ENCODE data around the gene IL1RAPL1.
"Not testable (repeated sequence)": the region's sequence is repeated elsewhere in the genome, so short reads cannot be mapped to it uniquely, and the experiment has no call there.

IL1RAPL1 gene

DNA sequence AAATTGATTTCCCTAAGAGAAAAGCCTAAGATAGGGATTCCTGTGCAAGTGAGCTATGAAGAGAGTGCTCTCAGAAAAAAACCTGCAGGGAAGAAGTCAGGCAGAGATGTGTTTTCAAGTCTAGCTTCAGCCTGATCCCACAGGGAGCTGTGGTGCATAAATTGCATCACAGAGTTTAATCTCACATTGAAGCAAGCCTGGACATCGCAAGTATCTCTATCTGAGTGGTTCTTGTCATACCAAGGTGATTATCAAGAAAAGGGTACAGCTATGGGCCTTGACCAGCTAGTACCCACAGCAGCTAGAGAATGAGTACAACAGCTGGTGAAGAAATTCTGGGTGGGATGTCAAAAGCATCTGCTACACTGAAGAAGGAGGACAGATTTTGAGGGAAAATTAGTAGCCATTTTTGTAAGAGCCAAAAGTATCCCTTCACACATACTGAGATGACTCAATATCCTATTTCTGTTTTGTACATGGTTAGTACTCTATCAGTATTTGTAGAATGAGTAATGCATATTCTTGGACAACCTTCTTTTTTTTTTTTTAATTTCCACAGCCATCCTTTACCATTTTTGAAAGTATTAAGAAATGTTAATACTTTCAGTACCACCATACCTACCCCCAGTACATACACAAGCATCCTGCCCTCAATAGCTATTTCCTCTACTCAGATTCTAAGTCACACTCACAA lies 708.9 kb downstream of the IL1RAPL1 start:
- no peak for DNase-seq

DNA sequence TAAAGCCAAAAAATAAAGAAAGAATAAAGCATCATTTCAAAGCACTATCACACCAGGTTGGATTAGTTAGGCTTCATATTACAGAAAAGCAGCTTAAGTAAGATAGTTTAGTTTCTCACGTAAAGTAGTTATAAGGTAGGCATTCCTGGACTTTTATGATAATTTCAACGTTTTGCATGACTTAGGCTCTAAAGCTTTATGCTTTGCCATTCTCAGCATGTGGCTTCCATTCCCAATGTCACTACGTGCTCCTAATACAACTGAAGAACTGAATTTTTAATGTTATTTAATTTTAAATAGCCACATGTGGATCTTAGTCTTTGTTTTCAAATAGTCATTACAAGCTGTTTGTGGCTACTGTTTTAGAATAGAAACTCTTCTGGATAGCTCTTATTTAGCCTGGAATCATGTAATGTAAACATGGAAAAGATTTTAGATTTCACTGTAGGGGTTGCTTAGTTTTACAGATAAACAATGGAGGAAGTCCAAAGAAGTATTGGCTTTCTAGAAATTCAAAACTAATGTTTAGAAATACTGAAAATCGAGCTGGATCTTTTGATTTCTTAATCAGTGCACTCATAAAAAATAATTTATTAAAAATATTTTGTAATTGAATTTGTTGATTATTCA lies 710.0 kb downstream of the IL1RAPL1 start:
- no peak for DNase-seq

DNA sequence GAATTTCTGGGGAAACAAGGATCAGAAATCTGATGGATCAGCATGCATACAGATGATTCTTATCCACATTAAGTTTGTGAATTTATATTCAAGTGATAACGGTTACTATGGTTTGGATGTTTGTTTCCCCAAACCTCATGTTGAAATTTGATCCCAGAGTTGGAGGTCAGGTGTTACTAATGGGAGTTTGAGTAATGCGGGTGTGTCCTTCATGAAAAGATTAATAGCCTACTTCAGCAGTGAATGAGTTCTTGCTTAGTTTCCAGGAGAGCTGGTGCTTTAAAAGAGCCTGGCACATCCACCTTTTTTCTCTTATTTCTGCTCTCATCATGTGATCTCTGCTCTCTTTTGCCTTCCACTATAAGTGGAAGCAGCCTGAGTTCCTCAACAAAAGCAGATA lies 712.4 kb downstream of the IL1RAPL1 start:
- no peak for DNase-seq

DNA sequence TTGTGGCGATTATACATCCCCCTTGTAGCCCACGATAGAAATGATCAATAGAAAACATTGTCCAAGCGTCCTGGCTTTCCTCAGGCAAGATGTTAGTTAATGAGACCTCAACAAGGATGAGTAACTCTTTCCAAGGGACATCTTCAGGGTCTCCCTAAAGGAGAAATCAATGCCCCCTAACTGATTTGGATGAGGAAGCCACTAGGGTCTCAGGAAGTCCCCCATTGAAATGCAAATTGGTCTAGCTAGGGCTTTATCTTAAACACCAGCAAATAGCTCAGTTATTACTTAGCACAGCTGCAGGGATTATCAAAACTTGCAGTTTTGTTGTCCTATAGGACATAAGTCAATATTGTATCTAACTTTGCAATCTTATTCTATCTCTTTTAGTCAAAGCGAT lies 721.5 kb downstream of the IL1RAPL1 start:
- no peak for DNase-seq

DNA sequence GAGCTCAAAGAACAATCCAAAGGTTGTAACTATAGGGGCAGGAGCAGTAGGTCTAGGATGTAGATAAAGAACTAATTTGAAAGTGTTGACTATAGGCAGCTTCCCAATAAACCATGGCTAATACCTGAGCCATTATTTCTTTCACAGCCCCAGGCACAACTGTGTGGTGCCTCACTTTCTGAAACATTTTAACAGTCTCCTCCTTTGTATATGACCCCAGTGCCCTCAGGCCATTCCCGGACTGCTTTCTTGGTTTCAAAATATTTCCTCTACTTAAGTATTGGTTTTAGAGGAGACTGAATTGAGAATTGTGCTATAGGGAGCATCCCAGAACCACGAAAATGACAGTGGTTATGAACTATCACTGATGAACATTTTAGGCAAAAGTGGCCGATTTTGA lies 728.7 kb downstream of the IL1RAPL1 start:
- no peak for DNase-seq

DNA sequence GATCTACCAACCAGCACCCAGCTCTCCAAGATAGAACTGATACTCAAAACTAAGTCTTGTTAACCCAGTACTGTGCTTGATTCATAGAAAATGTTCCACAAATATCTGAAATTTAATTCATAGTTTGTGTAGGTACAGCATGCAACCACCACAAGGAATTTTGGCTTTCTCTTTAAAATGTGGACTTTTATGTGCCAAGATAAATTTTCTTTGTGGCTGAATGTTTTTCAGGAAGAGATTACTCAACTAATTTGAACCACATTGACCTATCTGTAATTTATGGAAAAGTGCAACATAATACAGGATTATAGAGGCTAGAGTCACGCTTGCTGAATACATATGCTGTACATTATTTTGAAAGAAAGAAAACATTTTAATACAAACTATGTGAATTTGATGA lies 730.8 kb downstream of the IL1RAPL1 start:
- DNase-seq = no peak

DNA sequence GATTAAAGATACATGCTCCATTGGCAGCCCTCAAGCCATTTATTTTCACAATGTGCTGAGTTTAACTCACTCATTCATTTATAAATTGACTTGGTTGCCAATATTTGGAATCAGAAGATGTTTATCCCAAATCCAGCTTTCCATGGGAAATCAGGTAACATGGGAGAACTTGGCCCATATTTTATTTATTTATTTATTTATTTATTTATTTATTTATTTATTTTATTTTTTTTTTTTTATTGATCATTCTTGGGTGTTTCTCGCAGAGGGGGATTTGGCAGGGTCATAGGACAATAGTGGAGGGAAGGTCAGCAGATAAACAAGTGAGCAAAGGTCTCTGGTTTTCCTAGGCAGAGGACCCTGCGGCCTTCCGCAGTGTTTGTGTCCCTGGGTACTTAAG lies 745.2 kb downstream of the IL1RAPL1 start:
- DNase-seq = not testable (repeated sequence)

DNA sequence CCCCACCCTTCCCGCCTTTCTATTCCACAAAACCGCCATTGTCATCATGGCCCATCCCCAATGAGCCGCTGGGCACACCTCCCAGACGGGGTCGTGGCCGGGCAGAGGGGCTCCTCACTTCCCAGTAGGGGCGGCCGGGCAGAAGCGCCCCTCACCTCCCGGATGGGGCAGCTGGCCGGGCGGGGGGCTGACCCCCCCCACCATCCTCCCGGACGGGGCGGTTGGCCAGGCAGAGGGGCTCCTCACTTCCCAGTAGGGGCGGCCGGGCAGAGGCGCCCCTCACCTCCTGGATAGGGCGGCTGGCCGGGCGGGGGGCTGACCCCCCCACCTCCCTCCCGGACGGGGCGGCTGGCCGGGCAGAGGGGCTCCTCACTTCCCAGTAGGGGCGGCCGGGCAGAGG lies 745.8 kb downstream of the IL1RAPL1 start:
- not testable (repeated sequence) for DNase-seq

DNA sequence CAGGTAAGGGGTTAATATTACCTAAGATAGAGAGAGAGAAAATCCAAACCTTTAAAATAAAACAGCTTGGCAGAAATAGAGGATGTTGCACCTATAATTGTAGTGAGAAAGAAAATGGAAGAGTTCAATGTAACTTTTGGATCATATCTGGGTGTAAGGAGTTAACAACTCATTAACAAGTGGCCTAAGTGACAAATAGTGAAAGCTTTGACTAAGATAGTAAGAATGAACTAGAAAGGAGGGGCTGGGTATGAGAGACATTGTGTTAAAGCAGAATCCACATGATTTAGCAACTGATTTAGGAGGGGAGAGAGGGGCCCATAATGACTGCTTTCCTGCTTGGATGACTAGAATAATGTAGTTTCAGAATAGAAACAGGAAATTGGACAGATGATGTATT lies 761.0 kb downstream of the IL1RAPL1 start:
- no peak for DNase-seq

DNA sequence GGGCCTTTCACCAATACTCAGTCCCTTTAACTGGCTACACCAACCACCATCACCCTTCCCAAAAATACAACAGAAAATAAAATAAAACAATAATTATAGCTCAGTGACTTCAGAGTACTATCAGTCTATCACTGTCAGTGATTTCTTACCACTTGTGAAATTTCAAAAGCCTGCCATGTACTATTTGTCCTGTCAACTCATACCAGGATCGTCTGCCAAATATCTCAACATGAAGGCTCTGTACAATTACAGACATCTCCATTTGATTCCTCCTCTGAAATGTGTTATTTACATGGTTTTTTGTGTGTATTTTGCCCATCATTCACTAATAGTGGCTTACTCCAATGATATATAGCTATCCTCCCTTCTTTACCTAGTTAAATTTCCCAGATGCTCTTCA lies 772.0 kb downstream of the IL1RAPL1 start:
- DNase-seq = no peak

DNA sequence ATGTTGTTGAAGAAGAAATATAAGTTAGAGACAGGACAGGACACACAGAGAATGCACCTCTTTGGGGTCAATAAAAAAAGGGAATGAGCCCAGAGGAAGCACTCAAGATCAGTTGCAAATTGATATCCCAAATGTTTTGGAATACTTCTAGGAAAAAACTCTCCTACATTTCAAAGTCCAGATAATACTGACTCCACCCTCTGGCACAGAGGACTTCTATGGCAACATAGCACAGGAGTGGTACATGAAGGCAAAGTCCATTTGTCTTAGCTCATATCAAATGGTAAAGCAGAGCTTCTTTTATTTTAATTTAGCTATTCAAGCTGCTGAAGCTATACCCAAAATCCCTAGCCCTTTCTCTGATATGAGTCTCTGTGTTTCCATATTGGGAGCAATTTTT lies 787.5 kb downstream of the IL1RAPL1 start:
- DNase-seq = not testable (repeated sequence)

DNA sequence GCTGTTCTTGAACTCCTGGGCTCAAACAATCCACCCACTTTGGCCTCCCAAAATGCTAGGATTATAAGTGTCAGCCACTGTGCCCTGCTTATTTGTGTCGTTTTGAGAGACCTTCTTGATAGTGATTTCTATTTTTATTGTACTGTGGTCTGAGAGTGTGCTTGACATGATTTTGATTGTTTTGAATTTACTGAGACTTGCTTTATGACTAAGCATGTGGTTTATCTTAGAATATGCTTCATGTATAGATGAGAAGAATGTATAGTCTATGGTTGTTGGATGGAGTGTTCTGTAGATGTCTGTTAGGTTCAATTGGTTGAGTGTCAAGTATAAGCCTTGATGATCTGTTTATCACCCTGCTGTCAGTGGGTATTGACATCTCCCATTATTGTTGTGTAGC lies 789.3 kb downstream of the IL1RAPL1 start:
- DNase-seq = no peak

DNA sequence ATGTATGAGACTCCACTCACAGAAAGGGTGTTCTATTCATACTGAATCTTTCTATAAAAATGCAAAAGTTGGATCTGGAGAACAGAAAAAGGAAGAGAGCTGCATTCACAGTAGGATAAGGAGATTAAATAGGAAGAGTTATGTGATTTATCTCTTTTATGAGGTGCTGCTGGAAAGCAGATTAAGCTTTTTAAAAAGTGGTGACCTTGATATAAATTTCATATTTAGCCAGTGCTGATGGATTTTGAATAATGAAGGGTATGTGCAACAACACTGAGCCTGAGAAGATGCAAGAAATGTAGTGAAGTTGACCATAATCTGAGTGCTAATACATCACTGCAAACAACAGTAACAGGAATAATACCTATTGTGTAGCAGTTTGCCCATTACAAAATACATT lies 795.6 kb downstream of the IL1RAPL1 start:
- no peak for DNase-seq

DNA sequence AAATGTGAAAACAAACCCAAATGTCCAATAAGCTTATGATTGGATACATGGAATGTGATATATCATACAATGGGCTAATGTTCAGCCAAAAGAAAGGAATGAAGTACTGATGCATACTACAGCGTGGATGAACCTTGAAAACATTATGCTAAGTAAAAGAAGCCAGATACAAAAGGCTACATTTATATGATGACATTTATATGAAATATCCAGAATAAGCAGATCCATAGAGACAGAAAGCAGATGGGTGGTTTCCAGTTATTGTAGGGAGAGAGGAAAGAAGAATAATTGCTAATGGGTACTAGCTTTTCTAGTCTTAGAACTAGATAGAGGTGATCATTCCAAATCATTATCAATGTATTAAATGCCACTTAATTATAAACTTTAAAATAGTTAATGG lies 801.3 kb downstream of the IL1RAPL1 start:
- DNase-seq = no peak

DNA sequence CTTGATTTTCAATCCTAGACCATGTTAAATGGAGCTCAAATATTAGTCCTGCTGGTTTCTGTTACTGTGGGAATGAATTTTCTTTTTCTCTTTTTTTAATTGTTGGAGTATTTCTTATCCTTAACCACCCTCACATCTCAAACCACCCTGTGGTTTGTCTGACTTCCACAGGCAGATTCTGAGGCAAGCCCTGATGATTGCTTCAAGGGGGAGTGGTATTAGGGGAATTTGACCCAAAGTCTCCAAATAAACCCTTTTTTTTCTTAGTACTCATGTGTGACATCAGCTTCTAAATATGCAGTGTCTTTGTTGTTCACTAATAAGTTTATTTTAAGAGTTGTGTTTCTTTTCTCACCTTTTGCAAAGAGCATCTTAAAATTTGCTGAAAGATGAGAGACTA lies 810.3 kb downstream of the IL1RAPL1 start:
- no peak for DNase-seq

DNA sequence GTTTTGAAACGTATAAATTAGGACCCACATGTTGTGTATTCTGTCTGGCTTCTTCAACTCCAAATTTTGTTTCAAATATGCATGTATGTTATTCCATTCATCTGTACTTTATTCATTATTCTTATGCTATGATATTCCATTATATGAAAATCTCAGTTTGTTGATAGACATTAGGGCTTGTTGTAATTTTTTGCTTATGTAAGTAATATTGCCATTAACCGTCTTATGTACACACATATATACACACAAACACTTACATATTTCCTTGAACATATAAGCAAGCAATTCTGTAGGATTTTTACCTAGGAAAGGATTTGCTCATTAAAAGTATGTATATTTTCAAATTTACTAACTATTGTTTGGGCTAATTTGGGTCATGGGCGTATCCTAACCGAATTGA lies 820.1 kb downstream of the IL1RAPL1 start:
- no peak for DNase-seq

DNA sequence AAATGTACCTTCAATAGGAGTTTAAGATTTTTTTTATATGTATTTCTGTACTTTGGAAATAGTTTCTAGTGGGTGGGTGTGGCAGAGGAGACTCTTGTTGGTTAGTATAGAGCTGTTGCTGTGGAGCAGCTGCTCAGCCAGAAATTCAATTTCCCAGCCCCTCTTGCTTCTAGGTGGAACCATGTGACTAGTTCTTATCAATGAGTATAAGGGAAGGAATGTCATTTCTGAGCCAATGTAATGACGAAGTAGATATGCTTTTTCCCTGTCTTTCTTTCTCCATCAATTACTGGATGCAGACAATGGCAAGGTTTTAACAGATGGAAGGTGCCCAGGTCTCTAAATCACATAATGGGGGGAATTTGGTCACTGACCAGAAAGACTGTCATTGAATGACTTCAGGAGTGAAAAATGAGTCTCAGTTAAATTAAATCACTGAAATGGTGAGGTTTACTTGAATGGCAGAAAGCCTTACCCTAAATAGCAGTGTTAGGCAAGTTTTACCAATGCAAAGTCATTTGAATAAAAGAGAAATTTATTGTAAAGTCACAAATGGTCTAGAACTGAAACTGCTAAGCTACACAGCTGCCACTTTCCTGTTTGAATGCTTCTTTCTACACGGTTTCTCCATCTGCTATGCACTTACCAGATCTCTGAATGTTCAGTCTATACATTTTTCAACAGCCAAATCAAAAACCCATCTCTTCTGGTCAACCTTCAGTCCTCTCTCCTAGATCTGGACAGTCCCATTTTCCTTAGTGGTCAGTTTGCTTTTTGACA lies 832.7 kb downstream of the IL1RAPL1 start:
- DNase-seq = no peak

DNA sequence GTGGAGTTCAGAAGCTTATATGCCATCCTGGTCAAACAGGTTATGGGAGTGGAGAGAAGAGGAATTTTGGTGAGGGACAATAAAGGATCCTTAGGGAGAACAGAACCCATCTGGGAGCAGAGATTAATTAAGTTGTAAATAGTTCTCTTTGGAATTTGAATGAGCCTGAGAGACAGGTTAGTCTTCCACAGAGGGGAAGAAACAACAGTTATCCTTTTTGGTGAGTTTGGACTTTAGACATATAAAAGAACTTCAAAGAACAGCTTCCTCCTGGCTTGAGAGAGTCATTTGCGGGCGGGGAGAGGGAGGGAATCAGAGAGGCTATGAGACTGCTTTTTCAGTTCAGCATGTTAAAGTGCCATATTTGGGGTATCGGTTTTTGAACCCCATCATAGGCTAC lies 834.8 kb downstream of the IL1RAPL1 start:
- no peak for DNase-seq

DNA sequence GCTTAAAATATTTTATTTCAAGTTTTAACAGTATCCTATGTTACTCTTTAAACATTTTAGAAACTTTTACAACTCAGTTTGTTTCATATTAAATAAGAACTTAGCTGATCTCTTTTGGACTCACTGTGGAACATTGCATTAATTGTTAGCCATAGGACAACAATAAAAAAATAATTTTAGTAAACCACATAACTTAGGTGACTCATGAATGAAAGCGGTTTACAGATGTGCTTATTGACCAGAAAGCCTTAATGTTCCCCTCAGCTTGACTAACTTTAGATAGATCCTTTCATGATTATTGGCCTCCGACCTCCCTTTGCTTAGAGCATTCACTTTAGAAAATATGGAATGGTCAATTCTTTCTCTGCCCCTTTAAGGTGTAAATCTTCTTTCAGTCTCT lies 844.6 kb downstream of the IL1RAPL1 start:
- no peak for DNase-seq

DNA sequence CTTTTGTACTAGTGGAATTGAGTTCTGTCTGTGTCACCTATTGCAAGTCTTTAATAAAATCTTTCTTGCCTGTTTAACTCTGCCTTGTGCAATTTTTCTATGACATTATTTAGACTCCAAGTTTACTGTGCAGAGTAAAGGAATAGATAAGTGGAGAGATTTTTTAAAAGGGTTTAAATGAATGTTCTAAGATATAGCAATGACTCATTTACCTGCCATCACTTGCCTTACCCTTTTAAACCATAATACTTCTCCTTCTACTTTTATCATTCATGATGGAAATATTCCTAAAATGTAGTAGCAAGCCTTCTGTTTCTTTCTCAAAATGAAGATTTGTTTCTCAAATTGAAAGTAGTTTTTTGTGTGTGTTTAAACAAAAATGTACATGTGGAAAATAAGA lies 845.3 kb downstream of the IL1RAPL1 start:
- DNase-seq = no peak

DNA sequence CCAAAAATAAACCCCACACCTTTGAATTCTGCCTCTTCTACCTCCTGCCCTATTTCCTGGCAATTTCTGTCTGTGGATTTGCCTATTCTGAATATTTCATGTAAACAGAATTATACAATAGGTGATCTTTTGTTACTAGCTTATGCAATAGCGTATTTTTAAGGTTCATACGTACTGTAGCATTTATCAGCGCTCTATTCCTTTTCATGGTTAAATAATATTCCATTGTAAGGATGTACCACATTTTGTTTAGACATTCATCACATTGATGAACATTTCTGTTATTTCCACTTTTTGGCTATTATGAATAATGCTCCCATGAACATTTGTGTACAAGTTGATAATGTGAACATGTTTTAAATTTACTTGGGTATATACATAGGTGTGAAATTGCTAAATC lies 847.7 kb downstream of the IL1RAPL1 start:
- DNase-seq = no peak

DNA sequence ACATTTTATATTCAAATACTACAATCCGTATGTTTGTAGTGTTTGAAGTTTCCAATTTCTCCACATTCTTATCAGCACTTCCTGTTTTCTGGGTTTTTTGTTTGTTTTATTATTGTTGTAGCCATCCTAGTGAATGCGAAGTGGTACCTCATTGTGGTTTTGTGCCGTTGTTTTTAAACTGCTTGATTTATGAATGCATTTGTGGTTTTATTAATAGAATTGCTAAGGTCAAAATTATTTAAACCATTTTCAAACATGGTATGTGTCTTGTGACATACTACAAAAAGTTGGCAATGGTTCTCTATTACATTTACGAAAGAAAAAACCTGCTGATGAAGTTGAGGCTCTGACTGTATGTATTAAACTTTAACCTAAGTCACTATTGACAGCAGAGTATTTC lies 848.1 kb downstream of the IL1RAPL1 start:
- DNase-seq = no peak

DNA sequence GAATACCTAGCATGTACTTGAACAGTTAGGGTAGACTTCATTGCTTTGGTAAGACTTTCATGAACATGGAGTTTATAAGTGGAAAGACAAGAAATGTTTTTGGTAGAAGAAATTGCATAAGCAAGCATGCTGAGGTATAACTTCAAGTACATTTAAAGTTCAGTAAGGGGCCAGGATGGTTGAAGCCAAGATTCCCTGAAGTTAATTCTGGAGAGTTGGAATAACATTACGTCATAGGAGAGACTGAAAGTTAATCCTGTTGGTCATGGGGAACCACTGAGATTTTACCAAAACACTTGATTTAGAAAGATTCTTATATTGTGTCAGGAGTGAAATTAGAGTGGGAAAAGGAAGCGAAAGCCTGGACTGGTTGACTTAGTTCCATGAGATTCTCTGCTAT lies 860.6 kb downstream of the IL1RAPL1 start:
- DNase-seq = no peak

DNA sequence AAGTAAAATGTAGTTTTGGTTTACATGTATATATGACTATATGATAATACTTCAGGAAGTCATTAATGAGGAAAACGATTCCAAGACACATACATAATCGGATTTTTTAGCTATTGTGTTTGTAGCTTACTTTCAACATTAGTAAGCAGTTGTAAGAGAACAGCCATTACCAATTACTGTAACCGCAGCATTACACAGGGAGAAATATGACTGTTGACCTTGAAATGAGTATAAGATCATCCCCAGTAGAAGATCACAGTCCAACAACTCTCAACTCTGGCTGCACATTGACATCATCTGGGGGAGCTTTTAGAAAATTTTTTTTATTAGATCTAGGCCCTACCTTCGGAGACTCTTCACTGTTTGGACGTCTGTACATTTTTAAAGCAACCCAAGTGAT lies 866.1 kb downstream of the IL1RAPL1 start:
- DNase-seq = no peak
